Neural cell (in vitro differentiated cells): ENCODE measurements around the gene ITGA5. TPM values are rescaled to one million over a fixed set of nuclear protein-coding genes. Genes with fewer than 3 reads are reported as not detected.

Experiments used
- H2AFZ ChIP-seq: fragments of 200-600, 300-800 bp; sonication (generic), shearing (Covaris generic); 2 replicates; pipeline ENCODE4 v1.6.0; 2014; ENCODE audit warnings: low read depth, mild to moderate bottlenecking, antibody characterized with exemption, low read length, moderate library complexity
- H3F3A ChIP-seq: fragments of 200-600 bp; shearing (Covaris generic); 2 replicates; pipeline ENCODE4 v1.6.1; 2016; ENCODE audit warnings: mild to moderate bottlenecking, moderate library complexity, mixed read lengths, antibody characterized with exemption, low read length; ENCODE audit not compliant: insufficient read depth, poor library complexity, severe bottlenecking
- H3K27ac ChIP-seq: fragments of 200-600, 300-800 bp; sonication (generic), shearing (Covaris generic); 2 replicates; pipeline ENCODE4 v1.5.1; 2014; ENCODE audit warnings: mild to moderate bottlenecking, low read length, moderate library complexity
- H3K27me3 ChIP-seq: fragments of 300-800, 200-600 bp; sonication (generic), shearing (Covaris generic); 2 replicates; pipeline ENCODE4 v1.6.0; 2014; ENCODE audit warnings: mild to moderate bottlenecking, low read depth, low read length, moderate library complexity; ENCODE audit not compliant: insufficient read depth
- H3K36me3 ChIP-seq: fragments of 300-800, 200-600 bp; sonication (generic), shearing (Covaris generic); 2 replicates; pipeline ENCODE4 v1.5.1; 2014; ENCODE audit warnings: mild to moderate bottlenecking, antibody characterized with exemption, low read length, moderate library complexity; ENCODE audit not compliant: insufficient read depth
- H3K4me2 ChIP-seq: fragments of 300-800, 200-600 bp; sonication (generic), shearing (Covaris generic); 2 replicates; pipeline ENCODE4 v1.6.0; 2014; ENCODE audit warnings: mild to moderate bottlenecking, low read length
- H3K4me3 ChIP-seq: fragments of 300-800, 200-600 bp; sonication (generic), shearing (Covaris generic); 2 replicates; pipeline ENCODE4 v1.5.1; 2014; ENCODE audit warnings: mild to moderate bottlenecking, low read length, moderate library complexity
- H3K79me2 ChIP-seq: fragments of 200-600 bp; shearing (Covaris generic); replicated peaks from 2 replicates; pipeline ENCODE4 v1.6.0; 2014; ENCODE audit warnings: mild to moderate bottlenecking, low read length, moderate library complexity; ENCODE audit not compliant: insufficient read depth
- H3K9ac ChIP-seq: fragments of 300-800, 200-600 bp; sonication (generic), shearing (Covaris generic); 2 replicates; pipeline ENCODE4 v1.6.1; 2016; ENCODE audit warnings: mild to moderate bottlenecking, low read length, mixed read lengths
- H3K9me2 ChIP-seq: fragments of 200-600 bp; shearing (Covaris generic); 2 replicates; pipeline ENCODE4 v1.6.1; 2016; ENCODE audit warnings: mild to moderate bottlenecking, low read length, mixed read lengths; ENCODE audit not compliant: insufficient read depth
- H3K9me3 ChIP-seq: fragments of 200-600, 300-800 bp; sonication (generic), shearing (Covaris generic); 2 replicates; pipeline ENCODE4 v1.6.1; 2016; ENCODE audit warnings: mild to moderate bottlenecking, mixed run types, low read length, moderate library complexity, mixed read lengths
- H4K20me1 ChIP-seq: fragments of 200-600 bp; shearing (Covaris generic); 2 replicates; pipeline ENCODE4 v1.6.1; 2016; ENCODE audit warnings: mild to moderate bottlenecking, mixed run types; ENCODE audit not compliant: insufficient read depth
- CTCF ChIP-seq: fragments of 450-650 bp; IDR thresholded peaks from 2 replicates; pipeline ENCODE4 v1.5.1; 2014; ENCODE audit warnings: antibody characterized with exemption, mild to moderate bottlenecking, moderate library complexity; ENCODE audit not compliant: poor library complexity, severe bottlenecking
- EP300 ChIP-seq: fragments of 450-650 bp; conservative IDR thresholded peaks from 2 replicates; pipeline ENCODE4 v1.6.1; 2014; ENCODE audit warnings: antibody characterized with exemption, mild to moderate bottlenecking, moderate library complexity; ENCODE audit not compliant: poor library complexity, severe bottlenecking
- EZH2 ChIP-seq: fragments of 200-600, 300-800 bp; shearing (Covaris generic), sonication (generic); IDR thresholded peaks from 2 replicates; pipeline ENCODE4 v1.6.1; 2014; ENCODE audit warnings: antibody characterized with exemption, low read length, borderline replicate concordance, mild to moderate bottlenecking; ENCODE audit not compliant: insufficient read depth, poor library complexity, severe bottlenecking
- MXI1 ChIP-seq: fragments of 450-650 bp; conservative IDR thresholded peaks from 2 replicates; pipeline ENCODE4 v1.6.1; 2014; ENCODE audit warnings: antibody characterized with exemption, mild to moderate bottlenecking; ENCODE audit not compliant: poor library complexity, severe bottlenecking
- POLR2AphosphoS5 ChIP-seq: IDR thresholded peaks from 2 replicates; pipeline ENCODE4 v1.6.1; 2012
- RAD21 ChIP-seq: fragments of 450-650 bp; conservative IDR thresholded peaks from 2 replicates; pipeline ENCODE4 v1.6.1; 2014; ENCODE audit warnings: antibody characterized with exemption, mild to moderate bottlenecking, moderate library complexity
- REST ChIP-seq: IDR thresholded peaks from 2 replicates; pipeline ENCODE4 v1.6.1; 2012; ENCODE audit warnings: borderline replicate concordance
- SMC3 ChIP-seq: fragments of 450-650 bp; conservative IDR thresholded peaks from 2 replicates; pipeline ENCODE4 v1.6.1; 2014; ENCODE audit warnings: antibody characterized with exemption, mild to moderate bottlenecking, moderate library complexity; ENCODE audit not compliant: poor library complexity
- TAF1 ChIP-seq: IDR thresholded peaks from 2 replicates; pipeline ENCODE4 v1.6.1; 2012; ENCODE audit warnings: low read depth
- polyA plus RNA-seq: library from polyadenylated mRNA; depleted of rRNA; stranded (reverse); fragments of >200 nt; gene quantifications from 2 replicates; pipeline ENCODE4 v1.2.3, GENCODE V29; 2014

ITGA5 gene
- polyA plus RNA-seq, 1 donor from 2014 or later: not detected

- no peak for TF ChIP-seq REST
- TF ChIP-seq TAF1: no peak
- TF ChIP-seq EP300: no peak
- no peak for TF ChIP-seq RAD21
- TF ChIP-seq SMC3: no peak
- no peak for TF ChIP-seq CTCF
- TF ChIP-seq EZH2: no peak
- no peak for TF ChIP-seq MXI1
- no peak for TF ChIP-seq POLR2AphosphoS5
- H2AFZ ChIP-seq: no peak overlapping the region
These were observed 18.6 kb upstream of the ITGA5 start for GRCh38 chr12:54437697-54438096.

GRCh38 chr12:54437243-54437642 lies 18.2 kb upstream of the ITGA5 start:
- H3K4me3 ChIP-seq: no peak overlapping the region
- H4K20me1 ChIP-seq: no peaks in the 10 kb centered on the region
- no peak overlapping the region for H3K4me2 ChIP-seq
- no peaks in the 10 kb centered on the region for H3K79me2 ChIP-seq
- no peak for TF ChIP-seq POLR2AphosphoS5
- no peak for TF ChIP-seq SMC3
- no peak for TF ChIP-seq EZH2
- no peak for TF ChIP-seq CTCF
- TF ChIP-seq TAF1: no peak
- TF ChIP-seq REST: no peak
- no peak for TF ChIP-seq RAD21
- TF ChIP-seq EP300: no peak
- TF ChIP-seq MXI1: no peak
- no peak overlapping the region for H3K9ac ChIP-seq
- H3K9me2 ChIP-seq: no peaks in the 10 kb centered on the region
- no peak overlapping the region for H3K27ac ChIP-seq
- no peaks in the 10 kb centered on the region for H3K36me3 ChIP-seq
- H3F3A ChIP-seq: no peaks in the 10 kb centered on the region
- H3K9me3 ChIP-seq: no peaks in the 10 kb centered on the region
- no peaks in the 10 kb centered on the region for H3K27me3 ChIP-seq
- no peak overlapping the region for H2AFZ ChIP-seq

More at GRCh38 chr12:54437697-54438096, 18.6 kb upstream of the ITGA5 start:
- Histone ChIP-seq H3K9me3 (no peaks in the 10 kb centered on the region), H3K9ac (no peak overlapping the region), H4K20me1 (no peaks in the 10 kb centered on the region), H3K36me3 (no peaks in the 10 kb centered on the region), H3K4me3 (no peak overlapping the region), H3K9me2 (no peaks in the 10 kb centered on the region), H3K4me2 (no peak overlapping the region), H3K27me3 (no peaks in the 10 kb centered on the region), H3K79me2 (no peaks in the 10 kb centered on the region), H3F3A (no peaks in the 10 kb centered on the region), H3K27ac (no peak overlapping the region)
